ENCODE measurements around the gene ASXL1. TPM values are rescaled to one million over a fixed set of nuclear protein-coding genes. Genes with fewer than 3 reads are reported as not detected.
A peak's percentile ranks its signal among the peaks of the same experiment; 100 is the strongest.

The ASXL1 gene
- total RNA-seq, 2 experiments from 2014 or later, result 155 to 162 TPM

DNA sequence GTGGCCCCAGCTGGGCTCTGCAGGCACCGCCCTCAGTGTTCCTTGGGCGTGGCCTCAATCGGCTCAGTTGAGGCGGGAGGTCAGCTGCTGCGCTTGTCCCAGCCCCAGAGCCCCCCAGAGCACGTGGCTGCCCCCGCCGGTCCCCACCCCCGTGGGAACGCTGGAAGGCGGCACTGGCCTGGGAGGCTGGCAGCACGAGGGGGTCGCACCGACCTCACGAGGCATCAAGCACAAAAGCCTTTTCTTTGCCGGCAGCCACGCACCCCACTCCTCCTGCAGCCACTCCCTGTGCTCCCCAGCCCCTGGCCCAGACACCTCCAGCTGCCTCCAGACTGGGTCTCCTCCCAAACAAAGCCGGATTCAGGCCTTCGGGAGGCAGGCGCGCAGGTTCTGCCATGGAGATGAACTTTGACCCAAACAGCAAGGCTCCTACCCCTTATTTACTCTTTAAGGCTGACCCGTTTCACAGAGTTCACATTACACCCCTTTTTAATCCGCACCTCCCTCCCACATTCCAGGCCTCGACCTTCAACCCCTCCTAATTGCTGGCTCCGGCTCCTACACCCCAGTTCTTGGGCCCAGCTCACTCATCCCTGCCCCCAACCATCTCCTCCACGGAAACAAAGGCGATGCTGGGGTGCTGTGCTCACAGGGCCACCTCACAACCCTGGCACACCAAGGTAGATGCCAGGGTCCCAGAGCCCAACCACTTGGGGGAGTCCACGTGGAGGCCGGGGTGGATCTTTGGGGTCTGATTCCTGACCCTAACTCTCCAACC, 115.3 kb downstream of the ASXL1 start:
- Mint-ChIP-seq H3K4me1 (ENCODE audit: low read depth) (peaks cover 36% of the 10 kb centered on the region), H3K9me3 (no peaks in the 10 kb centered on the region), H3K27me3 (ENCODE audit: low read depth) (no peaks in the 10 kb centered on the region), H3K36me3 (ENCODE audit: low read depth) (peaks cover 2% of the 10 kb centered on the region), H3K4me3 (no peak overlapping the region), H3K27ac (no peak overlapping the region)
- CTCF ChIA-PET, result interaction anchor here (0.6 kb wide), 1 partner anchor 234 kb away, joined by 4 read pairs; no protein-coding TSS in a partner anchor
- DNase-seq, result no peak
- intact Hi-C loops (cut with micrococcal nuclease), result no loop called here

DNA sequence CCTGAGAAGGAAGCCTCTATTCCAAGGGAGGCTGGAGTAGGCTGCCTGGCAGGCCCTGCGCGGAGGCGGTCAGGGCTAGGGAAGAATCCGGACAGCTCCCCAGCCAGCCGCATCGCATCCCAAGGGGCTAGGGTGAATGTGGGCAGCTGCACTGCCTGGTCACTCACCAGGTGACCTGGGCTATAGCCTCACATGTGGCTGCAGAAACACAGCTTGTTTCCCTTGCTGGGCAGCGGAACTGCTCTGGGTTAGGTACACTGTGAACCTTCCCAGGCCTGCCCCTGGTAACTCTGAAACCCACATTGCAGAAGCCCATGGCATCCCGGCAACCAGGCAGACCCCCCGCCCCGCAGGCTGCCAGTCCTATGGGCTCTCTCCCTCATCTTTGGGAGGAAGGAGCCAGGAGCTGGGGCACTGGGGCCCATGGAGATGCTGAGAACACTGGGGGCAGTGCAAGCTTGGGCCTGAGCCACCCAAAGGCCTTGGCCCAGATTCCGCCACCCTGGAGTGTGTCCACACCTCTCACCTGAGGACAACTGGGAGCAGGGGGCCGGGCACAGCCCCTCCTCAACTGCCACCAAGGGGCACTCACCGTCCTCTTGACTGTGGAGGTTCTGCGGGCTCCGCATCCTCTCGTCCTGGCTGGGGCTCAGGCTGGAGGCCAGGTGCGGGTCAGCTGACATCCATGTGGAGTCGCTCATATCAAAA, 116.0 kb downstream of the ASXL1 start:
- H3K4me1 Mint-ChIP-seq (ENCODE audit: low read depth), result peaks cover 39% of the 10 kb centered on the region
- no peak for DNase-seq
- no peak overlapping the region for H3K4me3 Mint-ChIP-seq
- H3K27ac Mint-ChIP-seq, result no peak overlapping the region
- CTCF ChIA-PET, result no interaction called here
- no peaks in the 10 kb centered on the region for H3K27me3 Mint-ChIP-seq (ENCODE audit: low read depth)
- H3K36me3 Mint-ChIP-seq (ENCODE audit: low read depth), result peaks cover 2% of the 10 kb centered on the region
- no peaks in the 10 kb centered on the region for H3K9me3 Mint-ChIP-seq
- intact Hi-C loops (cut with micrococcal nuclease), result no loop called here

DNA sequence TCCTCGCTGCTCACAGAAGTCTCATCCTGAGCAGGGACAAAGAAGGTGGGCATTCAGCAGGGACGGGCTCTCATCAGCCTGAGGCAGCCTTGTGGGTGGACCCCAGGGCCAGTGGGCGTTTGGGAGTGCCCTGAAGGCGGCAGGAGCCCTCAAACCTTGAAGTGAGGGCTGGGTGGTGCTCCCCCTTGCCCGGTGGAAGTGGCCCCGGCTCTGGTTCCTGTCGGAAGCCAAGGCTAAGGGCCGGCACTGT, 116.5 kb downstream of the ASXL1 start:
- CTCF ChIA-PET, result no interaction called here
- peaks cover 43% of the 10 kb centered on the region for H3K4me1 Mint-ChIP-seq (ENCODE audit: low read depth)

DNA sequence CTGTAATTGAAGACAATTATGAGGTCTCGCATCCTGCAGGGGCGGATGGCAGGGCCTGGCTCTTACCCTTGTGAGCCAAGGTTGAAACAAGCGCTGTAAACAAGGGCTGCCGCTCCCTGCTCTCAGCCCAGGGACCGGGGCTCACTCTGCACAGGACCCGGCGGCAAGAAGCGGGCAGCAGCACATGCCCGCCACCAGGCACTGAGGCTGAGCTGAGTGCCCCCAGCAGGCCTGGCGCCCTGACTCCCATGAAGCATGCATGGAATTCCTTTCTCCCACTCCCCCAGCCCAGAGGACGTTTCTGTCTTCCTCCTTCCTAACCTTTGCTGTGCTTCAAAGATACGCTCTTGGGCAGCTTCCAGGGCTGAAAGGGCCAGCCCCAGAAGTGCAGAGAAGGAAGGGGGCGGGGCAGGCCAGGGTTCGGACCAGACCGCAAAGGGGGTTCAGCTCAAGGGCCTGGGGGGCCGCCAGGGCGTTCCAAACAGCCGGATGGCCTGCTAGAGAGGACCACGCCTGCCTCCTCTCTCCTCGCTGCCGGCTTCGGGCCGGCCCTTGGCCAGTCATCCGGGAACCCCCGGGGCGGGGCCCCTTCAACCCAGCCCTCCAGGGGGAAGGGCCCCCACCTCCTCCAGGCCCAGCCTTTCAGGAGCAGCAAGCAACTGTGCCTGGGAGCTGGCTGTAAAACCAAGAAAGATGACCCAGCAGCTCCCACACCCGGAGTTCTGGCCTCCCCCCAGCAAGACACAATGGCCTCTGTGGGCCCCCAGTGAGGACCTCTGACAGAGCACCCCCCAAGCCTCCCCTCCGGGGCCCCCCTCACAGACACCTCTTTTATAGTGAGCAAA, 117.1 kb downstream of the ASXL1 start:
- Mint-ChIP-seq H3K4me1 (ENCODE audit: low read depth) (peaks cover 46% of the 10 kb centered on the region), H3K9me3 (no peaks in the 10 kb centered on the region), H3K4me3 (no peak overlapping the region), H3K27me3 (ENCODE audit: low read depth) (no peaks in the 10 kb centered on the region), H3K27ac (peak overlapping the region; percentile 75), H3K36me3 (ENCODE audit: low read depth) (peaks cover 2% of the 10 kb centered on the region)
- intact Hi-C loops (cut with micrococcal nuclease), result no loop called here
- CTCF ChIA-PET, result interaction anchor here (1.1 kb wide), 1 partner anchor 11 kb away, joined by 3 read pairs; no protein-coding TSS in a partner anchor
- DNase-seq, result no peak

More for the DNA sequence above, 116.5 kb downstream of the ASXL1 start:
- H3K27me3 Mint-ChIP-seq (ENCODE audit: low read depth), result no peaks in the 10 kb centered on the region
- H3K27ac Mint-ChIP-seq, result no peak overlapping the region
- no peaks in the 10 kb centered on the region for H3K9me3 Mint-ChIP-seq
- no peak overlapping the region for H3K4me3 Mint-ChIP-seq
- DNase-seq, result no peak
- H3K36me3 Mint-ChIP-seq (ENCODE audit: low read depth), result peaks cover 2% of the 10 kb centered on the region
- intact Hi-C loops (cut with micrococcal nuclease), result no loop called here

DNA sequence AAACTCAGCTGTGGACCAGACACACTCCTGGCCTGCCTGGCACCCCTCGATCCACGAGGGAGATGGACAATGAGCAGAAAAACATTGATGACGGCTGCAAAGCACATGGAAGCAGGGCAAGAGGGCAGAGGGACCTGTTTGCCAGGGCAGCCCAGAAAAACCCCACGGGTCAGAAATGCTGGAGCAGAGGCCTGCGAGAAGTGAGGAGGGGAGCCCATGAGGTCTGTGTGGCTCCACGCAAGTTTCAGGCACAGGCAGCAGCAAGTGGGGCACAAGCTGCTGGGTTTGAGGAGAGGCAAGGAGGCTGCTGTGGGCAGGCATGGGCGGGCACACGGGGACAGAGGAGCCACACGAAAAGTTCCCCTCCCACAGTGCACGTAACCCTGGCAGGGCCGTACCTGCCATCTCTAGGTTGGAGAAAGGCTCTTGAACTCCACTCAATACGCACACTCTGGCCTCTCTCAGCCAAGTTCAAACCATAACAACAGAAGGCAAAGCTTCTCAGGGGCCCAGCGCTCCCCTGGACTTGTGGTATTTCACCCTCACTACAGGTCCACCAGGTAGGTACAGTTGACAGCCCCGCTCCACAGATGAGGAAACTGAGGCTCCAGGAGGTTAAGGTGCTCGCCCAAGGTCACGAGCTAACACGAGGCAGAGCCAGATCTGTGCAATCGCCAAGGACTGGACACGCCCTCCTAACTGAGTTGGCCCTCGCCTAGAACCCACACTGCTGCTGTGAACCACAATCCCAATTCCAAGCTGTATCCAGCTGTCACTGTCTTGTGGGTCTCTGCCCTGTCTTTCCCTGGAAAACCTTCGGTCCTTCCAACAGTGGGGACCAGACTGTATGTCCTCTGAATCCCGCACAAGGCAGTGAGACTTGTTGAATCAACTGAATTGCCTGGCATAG, 118.8 kb downstream of the ASXL1 start:
- H3K27me3 Mint-ChIP-seq (ENCODE audit: low read depth), result no peaks in the 10 kb centered on the region
- no peak for DNase-seq
- CTCF ChIA-PET, result interaction anchor here (0.6 kb wide), 1 partner anchor 301 kb away, joined by 4 read pairs; no protein-coding TSS in a partner anchor
- intact Hi-C loops (cut with micrococcal nuclease), result no loop called here
- H3K4me3 Mint-ChIP-seq, result no peak overlapping the region
- no peaks in the 10 kb centered on the region for H3K9me3 Mint-ChIP-seq
- peaks cover 53% of the 10 kb centered on the region for H3K4me1 Mint-ChIP-seq (ENCODE audit: low read depth)
- H3K36me3 Mint-ChIP-seq (ENCODE audit: low read depth), result peaks cover 2% of the 10 kb centered on the region
- H3K27ac Mint-ChIP-seq, result peak overlapping the region; percentile 75

DNA sequence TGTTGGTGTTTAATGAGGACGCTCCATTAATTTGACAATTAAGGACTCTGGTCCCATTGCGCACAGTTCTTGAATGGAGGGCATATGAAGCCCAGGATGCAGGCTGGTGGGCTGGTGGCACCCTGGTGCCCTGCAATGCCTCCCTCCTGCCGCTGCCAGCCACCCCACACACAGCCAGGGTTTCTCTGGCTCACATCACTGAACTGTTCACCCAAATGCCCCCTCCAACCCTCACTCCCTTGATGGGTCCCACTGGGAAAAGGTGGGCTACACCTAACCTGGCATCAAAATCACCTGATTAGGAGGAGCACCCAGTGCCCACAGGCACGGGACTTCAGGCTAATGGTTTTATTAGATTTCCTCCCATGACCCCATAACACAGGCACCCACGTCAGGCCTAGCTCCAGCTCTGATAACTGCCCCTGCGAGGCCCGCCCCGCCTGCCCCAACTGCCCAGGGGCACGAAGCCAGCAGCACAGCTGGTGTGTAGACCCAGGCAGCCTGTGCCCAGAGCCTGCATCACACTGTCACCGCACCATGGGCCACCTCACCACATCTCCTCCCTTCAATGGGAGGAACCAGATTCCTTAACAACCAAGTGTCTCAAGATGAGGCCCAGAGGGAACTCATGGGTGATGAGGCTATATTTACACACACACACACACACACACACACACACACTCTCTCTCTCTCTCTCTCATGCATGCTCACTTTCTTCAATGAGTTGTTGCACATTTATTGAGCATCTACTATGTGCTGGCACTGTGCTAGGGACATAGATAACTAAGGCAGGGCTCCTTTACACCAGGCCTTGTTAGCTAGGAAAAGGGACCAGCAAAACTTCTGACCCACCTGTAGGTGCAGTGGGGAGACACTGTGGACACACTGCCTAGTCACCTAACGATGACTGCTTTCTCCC, 119.7 kb downstream of the ASXL1 start:
- H3K4me1 Mint-ChIP-seq (ENCODE audit: low read depth), result peaks cover 56% of the 10 kb centered on the region
- H3K36me3 Mint-ChIP-seq (ENCODE audit: low read depth), result peaks cover 2% of the 10 kb centered on the region
- H3K27me3 Mint-ChIP-seq (ENCODE audit: low read depth), result no peaks in the 10 kb centered on the region
- no peaks in the 10 kb centered on the region for H3K9me3 Mint-ChIP-seq
- H3K27ac Mint-ChIP-seq, result no peak overlapping the region
- intact Hi-C loops (cut with micrococcal nuclease), result no loop called here
- DNase-seq, result no peak
- CTCF ChIA-PET, result interaction anchor here (0.6 to 0.7 kb wide), 2 partner anchors 196 to 300 kb away, joined by 3 to 4 read pairs; partner anchors contain the start of gene C20orf203
- no peak overlapping the region for H3K4me3 Mint-ChIP-seq

DNA sequence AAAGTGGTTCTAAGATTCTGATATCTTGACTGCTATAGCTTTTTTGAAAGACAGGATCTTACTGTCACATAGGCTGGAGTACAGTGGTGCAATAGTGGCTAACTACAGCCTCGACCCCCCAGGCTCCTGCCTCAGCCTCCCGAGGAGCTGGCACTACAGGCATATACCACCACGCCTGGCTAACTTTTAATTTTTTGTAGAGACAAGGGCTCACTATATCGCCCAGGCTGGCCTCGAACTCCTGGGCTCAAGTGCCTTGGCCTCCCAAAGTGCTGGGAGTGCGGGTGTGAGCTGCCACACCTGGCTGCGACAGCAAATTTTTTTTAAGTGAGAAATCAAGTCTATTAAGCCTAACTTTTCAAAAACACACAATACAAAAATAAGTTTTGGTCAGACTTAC, 120.4 kb downstream of the ASXL1 start:
- intact Hi-C loops (cut with micrococcal nuclease), result no loop called here
- Mint-ChIP-seq H3K4me3 (no peak overlapping the region), H3K4me1 (ENCODE audit: low read depth) (peaks cover 56% of the 10 kb centered on the region), H3K9me3 (no peaks in the 10 kb centered on the region), H3K27me3 (ENCODE audit: low read depth) (no peaks in the 10 kb centered on the region), H3K36me3 (ENCODE audit: low read depth) (no peaks in the 10 kb centered on the region), H3K27ac (no peak overlapping the region)
- CTCF ChIA-PET, result interaction anchor here (0.7 kb wide), 1 partner anchor 195 kb away, joined by 3 read pairs; the partner anchor contains the start of gene C20orf203
- DNase-seq, result no peak

DNA sequence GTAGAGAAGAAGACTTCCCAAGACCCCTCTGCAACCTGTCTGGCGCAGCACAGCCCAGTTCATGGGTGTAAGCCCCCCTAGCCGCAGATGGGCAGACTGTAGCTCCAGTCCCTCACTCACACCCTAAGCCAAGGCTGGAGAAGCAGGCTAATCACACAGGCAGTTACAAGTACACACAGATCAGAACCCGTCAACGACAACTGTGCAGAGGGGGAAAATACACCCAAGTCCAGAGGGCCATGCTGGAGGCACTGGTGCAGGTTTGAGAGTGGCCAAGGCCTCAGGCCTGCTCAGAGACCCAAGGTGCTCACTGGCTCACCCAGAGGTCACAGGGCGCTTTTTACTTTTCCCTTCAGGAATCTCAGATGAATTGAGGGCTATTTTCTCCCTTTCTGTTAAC, 120.9 kb downstream of the ASXL1 start:
- H3K27me3 Mint-ChIP-seq (ENCODE audit: low read depth), result no peaks in the 10 kb centered on the region
- H3K4me1 Mint-ChIP-seq (ENCODE audit: low read depth), result peaks cover 56% of the 10 kb centered on the region
- H3K4me3 Mint-ChIP-seq, result no peak overlapping the region
- no peaks in the 10 kb centered on the region for H3K36me3 Mint-ChIP-seq (ENCODE audit: low read depth)
- H3K9me3 Mint-ChIP-seq, result no peaks in the 10 kb centered on the region
- intact Hi-C loops (cut with micrococcal nuclease), result no loop called here
- DNase-seq, result no peak
- no peak overlapping the region for H3K27ac Mint-ChIP-seq
- CTCF ChIA-PET, result no interaction called here

DNA sequence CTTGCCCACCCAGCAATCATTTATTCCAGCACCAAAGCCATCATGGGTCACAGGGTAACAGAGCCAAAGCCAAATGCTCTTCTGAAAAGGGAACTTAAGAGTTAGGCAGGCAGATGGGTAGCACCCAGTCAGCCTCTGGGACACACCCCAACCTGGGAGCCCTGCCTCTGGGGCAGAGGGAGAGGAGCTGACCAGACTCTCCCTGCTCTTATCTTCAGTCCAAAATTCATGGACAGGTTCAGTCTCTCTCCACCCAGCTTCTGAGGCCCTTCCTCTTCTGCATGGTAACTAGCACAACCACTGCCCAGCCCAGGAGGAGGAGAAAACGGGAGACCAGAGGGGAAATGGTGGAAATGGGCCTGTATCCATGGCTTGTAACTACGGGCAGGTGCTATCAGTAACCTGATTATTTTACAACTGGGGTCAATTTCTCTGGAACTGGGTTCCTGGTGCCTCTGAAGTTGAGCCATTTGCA, 121.6 kb downstream of the ASXL1 start:
- CTCF ChIA-PET, result interaction anchor here (1.0 to 2.4 kb wide), 2 partner anchors 9 to 42 kb away, joined by 4 to 14 read pairs; no protein-coding TSS in a partner anchor
- DNase-seq, result no peak
- no peaks in the 10 kb centered on the region for H3K27me3 Mint-ChIP-seq (ENCODE audit: low read depth)
- H3K4me3 Mint-ChIP-seq, result no peak overlapping the region
- H3K4me1 Mint-ChIP-seq (ENCODE audit: low read depth), result peaks cover 59% of the 10 kb centered on the region
- no peaks in the 10 kb centered on the region for H3K9me3 Mint-ChIP-seq
- no peak overlapping the region for H3K27ac Mint-ChIP-seq
- no peaks in the 10 kb centered on the region for H3K36me3 Mint-ChIP-seq (ENCODE audit: low read depth)
- intact Hi-C loops (cut with micrococcal nuclease), result loop anchor here (10.0 kb wide), 1 partner anchor 445 kb away; no protein-coding TSS in a partner anchor

DNA sequence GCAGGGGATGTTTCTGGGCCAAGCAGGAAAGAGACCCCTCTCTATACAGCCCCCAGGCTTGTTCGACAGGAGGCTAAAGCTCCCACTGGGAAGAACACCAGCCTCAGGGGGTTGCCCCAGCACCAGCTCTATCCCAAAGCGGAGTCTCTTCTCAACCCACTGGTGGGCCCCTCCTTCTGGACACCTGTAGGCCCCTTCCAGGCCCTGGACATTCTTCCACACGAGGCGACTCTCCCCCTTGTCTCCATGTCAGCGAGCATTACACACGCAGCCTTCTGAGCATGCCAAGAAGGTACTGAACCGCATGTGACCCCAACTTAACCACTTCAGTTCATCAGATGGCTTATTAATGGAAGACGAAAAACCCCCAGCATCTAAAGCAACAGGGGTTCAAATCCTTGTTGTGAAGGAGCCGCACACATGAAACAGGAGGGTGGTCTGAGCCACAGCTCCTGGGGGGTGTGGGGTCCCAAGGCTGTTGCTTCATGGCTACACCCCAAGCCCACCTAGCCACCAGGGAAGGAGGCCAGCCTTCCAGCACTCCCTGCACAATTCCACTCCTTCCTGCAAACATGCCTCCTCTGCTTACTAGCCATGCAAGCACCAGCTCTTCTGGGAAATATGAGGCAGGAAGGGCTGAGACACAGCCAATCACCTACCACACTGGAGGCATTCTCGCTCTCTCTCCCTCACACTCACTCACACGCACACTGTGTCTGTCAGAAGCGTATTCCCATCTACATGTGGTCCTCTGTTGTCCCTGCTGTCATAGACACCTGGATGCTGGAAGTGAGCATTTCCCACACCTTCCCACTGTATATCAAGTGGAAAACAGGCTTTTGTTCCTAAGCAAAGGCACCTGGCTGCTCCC, 122.5 kb downstream of the ASXL1 start:
- H3K27ac Mint-ChIP-seq, result no peak overlapping the region
- H3K9me3 Mint-ChIP-seq, result no peaks in the 10 kb centered on the region
- intact Hi-C loops (cut with micrococcal nuclease), result loop anchor here (10.0 kb wide), 1 partner anchor 446 kb away; no protein-coding TSS in a partner anchor
- H3K27me3 Mint-ChIP-seq (ENCODE audit: low read depth), result no peaks in the 10 kb centered on the region
- H3K4me1 Mint-ChIP-seq (ENCODE audit: low read depth), result peaks cover 64% of the 10 kb centered on the region
- CTCF ChIA-PET, result interaction anchor here (1.0 to 2.4 kb wide), 2 partner anchors 10 to 41 kb away, joined by 4 to 14 read pairs; no protein-coding TSS in a partner anchor
- H3K4me3 Mint-ChIP-seq, result no peak overlapping the region
- peaks cover 2% of the 10 kb centered on the region for H3K36me3 Mint-ChIP-seq (ENCODE audit: low read depth)
- no peak for DNase-seq

Measured in activated naive CD4-positive, alpha-beta T cell treated with anti-CD3 and anti-CD28 coated beads for 36 hours (primary cell).